GM20000 (cell line): ENCODE data around the gene DNAI7.

Experiments
- DNase-seq: peaks from one replicate; pipeline ENCODE4 v3.0.0; 2012; ENCODE audit warnings: low spot score
- CTCF ChIP-seq: IDR thresholded peaks from 2 replicates; pipeline ENCODE4 v1.5.1; 2012; ENCODE audit warnings: mild to moderate bottlenecking, control low read depth; ENCODE audit errors: extremely low read depth, missing control alignments

DNAI7 gene

GRCh38 chr12:25213338-25213737 lies 18.4 kb upstream of the DNAI7 start:
- DNase-seq, result no peak
- no peak for TF ChIP-seq CTCF

DNA sequence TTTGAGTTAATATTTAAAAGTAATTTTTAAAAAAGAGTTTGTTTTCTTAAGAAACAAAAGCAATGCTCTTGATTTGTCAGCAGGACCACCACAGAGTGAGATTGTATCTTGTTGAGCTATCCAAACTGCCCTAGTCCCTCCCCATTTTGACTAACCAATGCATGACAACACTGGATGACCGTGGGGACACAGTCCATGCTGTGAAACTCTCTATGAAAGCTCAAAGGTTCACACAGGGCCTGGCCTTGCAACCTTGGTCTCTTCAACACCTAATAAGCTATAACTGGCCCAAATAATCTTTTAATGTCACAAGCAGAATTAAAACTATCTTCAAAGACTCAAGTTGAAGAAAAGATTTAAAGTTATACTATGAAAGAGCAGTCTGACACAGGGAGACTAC lies 13.6 kb upstream of the DNAI7 start:
- no peak for DNase-seq
- no peak for TF ChIP-seq CTCF

- DNase-seq, result no peak
These were observed 12.9 kb upstream of the DNAI7 start for GRCh38 chr12:25207846-25208245.

GRCh38 chr12:25207411-25207810 lies 12.5 kb upstream of the DNAI7 start:
- no peak for DNase-seq
- TF ChIP-seq CTCF, result no peak

More at GRCh38 chr12:25207846-25208245, 12.9 kb upstream of the DNAI7 start:
- TF ChIP-seq CTCF, result no peak

DNA sequence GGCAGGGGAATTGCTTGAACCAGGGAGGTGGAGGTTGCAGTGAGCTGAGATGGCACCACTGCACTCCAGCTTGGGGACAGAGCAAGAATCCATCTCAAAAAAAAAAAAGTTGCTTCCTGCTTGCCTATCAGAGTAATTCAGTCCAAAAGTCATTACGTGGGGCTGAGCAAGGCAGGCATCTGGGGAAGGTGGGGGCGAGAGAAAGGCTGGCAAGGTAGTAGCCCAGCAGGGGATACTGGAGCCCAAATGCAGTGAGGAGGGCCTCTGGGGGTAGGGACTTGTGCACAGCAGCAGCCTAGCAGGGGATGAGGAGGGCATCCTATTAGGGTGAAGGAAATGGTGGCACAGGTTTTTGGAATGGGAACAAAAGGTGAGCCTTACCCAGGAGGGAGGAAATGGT lies 7.2 kb upstream of the DNAI7 start:
- no peak for DNase-seq
- TF ChIP-seq CTCF, result no peak

DNA sequence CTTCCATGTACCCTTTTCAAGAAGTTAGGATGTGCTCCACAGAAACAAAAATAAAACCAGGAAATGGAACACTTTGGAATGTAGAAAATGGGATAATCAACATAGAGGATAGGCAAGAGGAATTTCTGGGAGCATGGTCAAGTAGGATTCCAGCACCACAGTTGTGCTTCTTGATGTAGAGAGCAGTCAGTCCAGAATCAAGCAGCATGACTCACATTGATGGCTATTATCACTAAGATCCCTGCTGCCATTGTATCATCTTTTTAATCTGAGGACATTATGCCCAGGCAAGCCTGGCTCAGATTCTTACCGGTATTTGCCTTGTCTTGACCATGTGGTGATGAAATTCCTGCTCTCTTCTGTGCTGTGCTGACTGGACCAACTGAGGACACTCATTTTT lies 5.7 kb upstream of the DNAI7 start:
- TF ChIP-seq CTCF, result no peak

DNA sequence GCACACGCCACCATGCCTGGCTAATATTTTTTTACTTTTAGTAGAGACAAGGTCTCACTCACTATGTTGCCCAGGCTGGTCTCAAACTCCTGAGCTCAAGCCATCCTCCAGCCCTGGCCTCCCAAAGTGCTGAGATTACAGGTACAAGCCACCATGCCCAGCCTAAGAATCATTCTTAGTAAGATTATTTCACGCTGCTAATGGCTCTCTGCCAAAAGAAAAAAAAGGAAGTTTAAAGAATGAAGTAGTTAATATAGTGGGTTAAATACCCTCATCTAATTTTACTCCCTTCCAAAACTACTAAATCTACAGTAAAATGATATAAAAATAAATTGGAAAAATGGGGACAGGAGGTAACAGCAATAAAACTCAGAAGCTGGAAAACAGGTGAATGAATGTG lies 2.6 kb upstream of the DNAI7 start:
- no peak for DNase-seq
- TF ChIP-seq CTCF, result no peak

More for the DNA sequence above, 5.7 kb upstream of the DNAI7 start:
- no peak for DNase-seq
